Activated CD4-positive, alpha-beta T cell treated with anti-CD3 and anti-CD28 coated beads, Interleukin-2, amount 50 U/mL, for 4 hours (primary cell): Measurements from ENCODE around the gene VAMP3.
"Not testable (repeated sequence)": the region's sequence is repeated elsewhere in the genome, so short reads cannot be mapped to it uniquely, and the experiment has no call there.

Experiments used
- DNase-seq, 2 experiments: peaks; one replicate each; pipeline ENCODE4 v3.0.0-alpha.2; 2020

The VAMP3 gene

GRCh38 chr1:7769673-7770412 lies 1.3 kb upstream of the VAMP3 start:
- no peak for DNase-seq

GRCh38 chr1:7770669-7770996 lies 463 bp upstream of the VAMP3 start:
- no peak for DNase-seq

GRCh38 chr1:7771823-7772299 lies 765 bp downstream of the VAMP3 start:
- no peak for DNase-seq

GRCh38 chr1:7777591-7777990 lies 6.5 kb downstream of the VAMP3 start:
- DNase-seq, result no peak

- DNase-seq, result no peak
Measured at GRCh38 chr1:7778133-7778628, 7.1 kb downstream of the VAMP3 start.

- DNase-seq, result no peak
Measured at GRCh38 chr1:7780976-7781375, 9.9 kb downstream of the VAMP3 start.

- no peak for DNase-seq
Measured at GRCh38 chr1:7781501-7781900, 10.4 kb downstream of the VAMP3 start.

GRCh38 chr1:7781923-7782495 lies 10.9 kb downstream of the VAMP3 start:
- DNase-seq, result peak; percentile 14 to 17

GRCh38 chr1:7783178-7783711 lies 12.1 kb downstream of the VAMP3 start:
- DNase-seq, result no peak

- DNase-seq, result peak; percentile 84 to 85
Measured at GRCh38 chr1:7783826-7784491, 12.9 kb downstream of the VAMP3 start, which contains the start of gene PER3. Gene PER3, plus strand, starts transcription at chr1:7784291. Its CDS starts 587 bp downstream, at chr1:7784878.

GRCh38 chr1:7784492-7785071 lies 13.5 kb downstream of the VAMP3 start:
- DNase-seq, result peak in 1 of 2 experiments; percentile 3

GRCh38 chr1:7785108-7785507 lies 14.0 kb downstream of the VAMP3 start:
- DNase-seq, result no peak

GRCh38 chr1:7786795-7787194 lies 15.7 kb downstream of the VAMP3 start:
- no peak for DNase-seq

- DNase-seq, result no peak
Measured at GRCh38 chr1:7789828-7790227, 18.7 kb downstream of the VAMP3 start.

- DNase-seq, result not testable (repeated sequence)
Measured at GRCh38 chr1:7791027-7791426, 19.9 kb downstream of the VAMP3 start.

- DNase-seq, result no peak
Measured at GRCh38 chr1:7795406-7795805, 24.3 kb downstream of the VAMP3 start.

GRCh38 chr1:7805460-7805859 lies 34.4 kb downstream of the VAMP3 start:
- no peak for DNase-seq

GRCh38 chr1:7808253-7808844 lies 37.3 kb downstream of the VAMP3 start:
- no peak for DNase-seq

- no peak for DNase-seq
Measured at GRCh38 chr1:7809742-7810141, 38.6 kb downstream of the VAMP3 start.

- peak in 1 of 2 experiments; percentile 6 for DNase-seq
Measured at GRCh38 chr1:7810395-7810794, 39.3 kb downstream of the VAMP3 start.

GRCh38 chr1:7811476-7811875 lies 40.4 kb downstream of the VAMP3 start:
- no peak for DNase-seq

- DNase-seq, result no peak
Measured at GRCh38 chr1:7813677-7814373, 42.7 kb downstream of the VAMP3 start.
